ENCODE measurements around the gene TMIGD3.

- no peak for TF ChIP-seq EP300 (IDR thresholded peaks at IDR 0.05)
- TF ChIP-seq, protein P1, sequence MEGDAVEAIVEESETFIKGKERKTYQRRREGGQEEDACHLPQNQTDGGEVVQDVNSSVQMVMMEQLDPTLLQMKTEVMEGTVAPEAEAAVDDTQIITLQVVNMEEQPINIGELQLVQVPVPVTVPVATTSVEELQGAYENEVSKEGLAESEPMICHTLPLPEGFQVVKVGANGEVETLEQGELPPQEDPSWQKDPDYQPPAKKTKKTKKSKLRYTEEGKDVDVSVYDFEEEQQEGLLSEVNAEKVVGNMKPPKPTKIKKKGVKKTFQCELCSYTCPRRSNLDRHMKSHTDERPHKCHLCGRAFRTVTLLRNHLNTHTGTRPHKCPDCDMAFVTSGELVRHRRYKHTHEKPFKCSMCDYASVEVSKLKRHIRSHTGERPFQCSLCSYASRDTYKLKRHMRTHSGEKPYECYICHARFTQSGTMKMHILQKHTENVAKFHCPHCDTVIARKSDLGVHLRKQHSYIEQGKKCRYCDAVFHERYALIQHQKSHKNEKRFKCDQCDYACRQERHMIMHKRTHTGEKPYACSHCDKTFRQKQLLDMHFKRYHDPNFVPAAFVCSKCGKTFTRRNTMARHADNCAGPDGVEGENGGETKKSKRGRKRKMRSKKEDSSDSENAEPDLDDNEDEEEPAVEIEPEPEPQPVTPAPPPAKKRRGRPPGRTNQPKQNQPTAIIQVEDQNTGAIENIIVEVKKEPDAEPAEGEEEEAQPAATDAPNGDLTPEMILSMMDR (IDR thresholded peaks at IDR 0.05), result no peak
- TF ChIP-seq POLR2AphosphoS5 (IDR thresholded peaks at IDR 0.05), result no peak
Measured at GRCh38 chr1:111442457-111442856, 61.0 kb downstream of the TMIGD3 start.

Data from gastroesophageal sphincter (tissue), 3 donors.